Kidney (tissue), 14 donors: ENCODE data around the gene LMTK2. TPM values are rescaled to one million over a fixed set of nuclear protein-coding genes. Genes with fewer than 3 reads are reported as not detected.

Experiments
- DNase-seq, 5 donors: peaks; one replicate each; pipeline ENCODE4 v3.0.0-alpha.2; 2013 to 2020
- FAIRE-seq: peaks from 2 replicates; lab custom pipeline; 2012; peaks lifted over from hg19 to GRCh38; lab: Jason Lieb, UNC
- H3K27ac ChIP-seq, 2 donors: one replicate each; pipeline ENCODE4 v1.7.0; 2013; ENCODE audit warnings: low read depth in 2 of 2, low read length in 2 of 2, inconsistent platforms in 1 of 2
- H3K27me3 ChIP-seq: one replicate; pipeline ENCODE4 v1.7.1; 2013; ENCODE audit warnings: low read length, inconsistent platforms; ENCODE audit not compliant: control insufficient read depth, insufficient read depth
- H3K36me3 ChIP-seq, 3 donors: one replicate each; pipeline versions ENCODE4 v1.7.0 to v1.7.1; 2013; ENCODE audit warnings: low read length in 3 of 3, control low read depth in 1 of 3, inconsistent platforms in 1 of 3; ENCODE audit not compliant: insufficient read depth in 3 of 3, control insufficient read depth in 2 of 3
- H3K4me1 ChIP-seq, 3 donors: one replicate each; pipeline versions ENCODE4 v1.7.0 to v1.7.1; 2013; ENCODE audit warnings: low read length in 3 of 3, inconsistent platforms in 1 of 3, low read depth in 1 of 3; ENCODE audit not compliant: control insufficient read depth in 2 of 3, insufficient read depth in 2 of 3
- H3K4me3 ChIP-seq, 3 donors: one replicate each; pipeline versions ENCODE4 v1.7.0 to v1.8.1; 2013; ENCODE audit warnings: low read length in 3 of 3, control low read depth in 1 of 3, inconsistent platforms in 1 of 3
- H3K9ac ChIP-seq, 3 donors: one replicate each; pipeline versions ENCODE4 v1.7.0 to v1.7.1; 2013; ENCODE audit warnings: low read length in 3 of 3, control low read depth in 1 of 3, inconsistent platforms in 1 of 3
- H3K9me3 ChIP-seq, 3 donors: one replicate each; pipeline versions ENCODE4 v1.7.0 to v1.7.1; 2013; ENCODE audit warnings: low read length in 3 of 3, control low read depth in 1 of 3, inconsistent platforms in 1 of 3; ENCODE audit not compliant: control insufficient read depth in 2 of 3, insufficient read depth in 1 of 3
- CTCF ChIP-seq: IDR thresholded peaks from 3 replicates; pipeline ENCODE4 v1.5.1; 2012; ENCODE audit warnings: mild to moderate bottlenecking, moderate library complexity, borderline replicate concordance; ENCODE audit not compliant: insufficient read depth; ENCODE audit errors: extremely low read depth
- intact Hi-C: fragments of 100-400 bp; cut with DNase I; formaldehyde crosslinking; loops from one replicate; pipeline ENCODE4 v1.11.1; 2022
- polyA plus RNA-seq: library from polyadenylated mRNA; stranded (reverse); fragments of 350-450 nt; fragmentation: Illumina TruSeq; extraction: RNeasy Lipid Tissue Mini Kit (QIAGEN cat#74804); gene quantifications from one replicate; pipeline ENCODE4 v1.2.3, GENCODE V29; 2014; ENCODE audit warnings: low read depth, low replicate concordance; ENCODE audit not compliant: insufficient read depth
- total RNA-seq: library from RNA; stranded (reverse); fragmentation: NEBNext Ultra II Directional; extraction: Animal tissue kit (Norgen Biotek cat#: 25700); gene quantifications from one replicate; pipeline ENCODE4 v1.2.1, GENCODE V29; 2021
- donor health status: control.
- donor health status: control.
- donor health status: control.
- donor health status: control.
- donor health status: control.
- donor health status: DM: yes; HTN: yes; CAD: no.
- donor health status: Normal renal cell carcinoma (clear cell type).

The LMTK2 gene
- total and polyA plus RNA-seq, 2 donors from 2014 or later, result 3.3 to 24.8 TPM

- DNase-seq (peak in 3 of 5 donors; percentile 42 to 66 (median 59)), FAIRE-seq (no peak)
- H3K4me3 ChIP-seq, result no peak overlapping the region
- no peaks in the 10 kb centered on the region for H3K36me3 ChIP-seq
- no peaks in the 10 kb centered on the region for H3K27me3 ChIP-seq
- intact Hi-C loops, result loop anchor here (5.0 to 10.0 kb wide), 2 partner anchors 61 to 144 kb away; partner anchors contain the start of gene LMTK2
- peak; percentile 69 for TF ChIP-seq CTCF
- H3K9ac ChIP-seq, result no peak overlapping the region
- no peaks in the 10 kb centered on the region for H3K9me3 ChIP-seq
- peak overlapping the region in 1 of 2 donors; percentile 23 for H3K27ac ChIP-seq
- peaks cover 0 to 9% (median 6%) of the 10 kb centered on the region in 3 donors for H3K4me1 ChIP-seq
These were observed 59.4 kb downstream of the LMTK2 start for GRCh38 chr7:98165827-98166667.

- Histone ChIP-seq H3K9me3 (no peaks in the 10 kb centered on the region), H3K27ac (no peak overlapping the region), H3K4me1 (peaks cover 0 to 9% (median 6%) of the 10 kb centered on the region in 3 donors), H3K4me3 (no peak overlapping the region), H3K9ac (no peak overlapping the region), H3K27me3 (no peaks in the 10 kb centered on the region), H3K36me3 (no peaks in the 10 kb centered on the region)
- TF ChIP-seq CTCF, result no peak
- no peak for FAIRE-seq
- DNase-seq, result no peak
- intact Hi-C loops, result loop anchor here (5.0 to 10.0 kb wide), 2 partner anchors 62 to 144 kb away; partner anchors contain the start of gene LMTK2
These were observed 60.0 kb downstream of the LMTK2 start for GRCh38 chr7:98166668-98166970.

- intact Hi-C loops, result loop anchor here (5.0 to 10.0 kb wide), 2 partner anchors 63 to 145 kb away; partner anchors contain the start of gene LMTK2
- peaks cover 0 to 2% (median 0%) of the 10 kb centered on the region in 3 donors for H3K36me3 ChIP-seq
- FAIRE-seq (no peak), DNase-seq (no peak)
- no peak overlapping the region for H3K27ac ChIP-seq
- no peaks in the 10 kb centered on the region for H3K9me3 ChIP-seq
- peaks cover 0 to 9% (median 6%) of the 10 kb centered on the region in 3 donors for H3K4me1 ChIP-seq
- no peak overlapping the region for H3K9ac ChIP-seq
- no peaks in the 10 kb centered on the region for H3K27me3 ChIP-seq
- TF ChIP-seq CTCF, result no peak
- no peak overlapping the region for H3K4me3 ChIP-seq
These were observed 61.0 kb downstream of the LMTK2 start for GRCh38 chr7:98167653-98168052.
